AG09309 (cell line): Measurements from ENCODE around the gene IFNA14.
A peak's percentile ranks its signal among the peaks of the same experiment; 100 is the strongest.

Experiments used
- DNase-seq: peaks from one replicate; pipeline ENCODE4 v3.0.0-alpha.2; 2010; ENCODE audit warnings: low read depth
- H3K4me3 ChIP-seq: 2 replicates; pipeline ENCODE4 v1.5.1; 2011; ENCODE audit warnings: mild to moderate bottlenecking, low read depth, low read length, moderate library complexity; ENCODE audit not compliant: control insufficient read depth
- CTCF ChIP-seq: IDR thresholded peaks from 2 replicates; pipeline ENCODE4 v1.5.1; 2011; ENCODE audit warnings: mild to moderate bottlenecking, low read depth, low read length, inconsistent platforms; ENCODE audit not compliant: insufficient read depth, control insufficient read depth; ENCODE audit errors: missing control alignments

IFNA14 gene

GRCh38 chr9:21266733-21267484, 27.1 kb upstream of the IFNA14 start:
- H3K4me3 ChIP-seq, result no peak overlapping the region
- TF ChIP-seq CTCF, result no peak
- DNase-seq, result no peak

GRCh38 chr9:21265421-21266189, 25.8 kb upstream of the IFNA14 start:
- no peak overlapping the region for H3K4me3 ChIP-seq
- no peak for DNase-seq
- TF ChIP-seq CTCF, result no peak

- DNase-seq, result no peak
- no peak overlapping the region for H3K4me3 ChIP-seq
- TF ChIP-seq CTCF, result no peak
These were observed 15.9 kb upstream of the IFNA14 start for GRCh38 chr9:21255538-21256212.

- peak; percentile 48 for TF ChIP-seq CTCF
- DNase-seq, result no peak
- H3K4me3 ChIP-seq, result no peak overlapping the region; the same call in 1 of the 2 replicates
These were observed 13.1 kb upstream of the IFNA14 start for GRCh38 chr9:21252721-21253547.

- no peak for TF ChIP-seq CTCF
- no peak for DNase-seq
- no peak overlapping the region for H3K4me3 ChIP-seq
These were observed 11.8 kb upstream of the IFNA14 start for GRCh38 chr9:21251638-21252037.

- no peak overlapping the region for H3K4me3 ChIP-seq
- DNase-seq, result no peak
- TF ChIP-seq CTCF, result no peak
These were observed 11.4 kb upstream of the IFNA14 start for GRCh38 chr9:21251190-21251589.
